GM08714 (cell line): ENCODE data around the gene ZBTB11.
"Not testable (repeated sequence)": the region's sequence is repeated elsewhere in the genome, so short reads cannot be mapped to it uniquely, and the experiment has no call there.

Source experiments
- H3K4me3 ChIP-seq: fragments of 200-500 bp; sonication (Bioruptor generic); 2 replicates; pipeline ENCODE4 v1.5.1; 2014; ENCODE audit warnings: mild to moderate bottlenecking, low read length, inconsistent platforms
- ZNF274 ChIP-seq: IDR thresholded peaks from 2 replicates; pipeline ENCODE4 v1.6.1; 2012; ENCODE audit warnings: mild to moderate bottlenecking, low read depth, low read length

The ZBTB11 gene

GRCh38 chr3:101643009-101643844, 33.7 kb downstream of the ZBTB11 start:
- H3K4me3 ChIP-seq = no peak overlapping the region
- TF ChIP-seq ZNF274 = no peak

DNA sequence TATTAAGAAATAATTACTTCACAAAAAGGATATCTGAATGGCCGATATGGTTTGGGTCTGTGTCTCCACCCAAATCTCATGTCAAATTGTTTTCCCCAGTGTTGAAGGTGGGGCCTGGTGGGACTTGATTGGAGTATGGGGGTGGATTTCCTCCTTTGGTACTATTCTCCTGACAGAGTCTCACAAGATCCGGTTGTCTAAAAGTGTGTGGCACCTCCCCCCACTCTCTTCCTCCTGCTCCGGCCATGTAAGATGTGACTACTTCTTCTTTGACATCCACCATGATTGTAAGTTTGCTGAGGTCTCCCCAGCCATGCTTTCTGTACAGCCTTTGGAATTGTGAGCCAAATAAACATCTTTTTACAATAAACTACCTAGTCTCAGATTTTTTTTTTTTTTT, 34.5 kb downstream of the ZBTB11 start:
- no peak for TF ChIP-seq ZNF274
- H3K4me3 ChIP-seq = no peak overlapping the region

DNA sequence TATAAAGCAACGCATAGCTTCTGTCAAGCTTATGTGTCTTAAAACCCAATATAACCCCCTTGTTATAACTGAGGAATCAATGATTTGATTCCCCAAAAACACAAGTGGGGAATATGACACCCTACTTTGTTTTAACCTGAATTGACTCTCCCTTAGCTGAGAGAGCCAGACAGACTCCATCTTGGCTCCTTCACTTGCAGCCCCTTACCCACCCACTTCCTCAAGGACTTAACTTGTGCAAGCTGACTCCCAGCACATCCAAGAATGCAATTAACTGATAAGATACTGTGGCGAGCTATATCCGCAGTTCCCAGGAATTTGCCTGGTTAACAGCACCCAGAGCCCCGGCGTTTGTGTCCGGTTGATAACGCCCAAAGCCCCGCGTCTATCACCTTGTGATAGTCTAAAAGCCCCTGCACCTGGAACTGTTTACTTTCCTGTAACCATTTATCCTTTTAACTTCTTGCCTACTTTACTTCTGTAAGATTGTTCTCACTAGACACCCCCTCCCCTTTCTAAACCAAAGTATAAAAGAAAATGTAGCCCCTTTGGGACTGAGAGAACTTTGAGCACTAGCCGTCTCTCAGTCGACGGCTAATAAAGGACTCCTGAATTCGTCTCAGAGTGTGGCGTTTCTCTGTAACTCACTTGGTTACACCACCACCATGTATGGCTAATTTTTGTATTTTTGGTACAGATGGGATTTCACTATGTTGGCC, 35.4 kb downstream of the ZBTB11 start:
- not testable (repeated sequence) for H3K4me3 ChIP-seq

DNA sequence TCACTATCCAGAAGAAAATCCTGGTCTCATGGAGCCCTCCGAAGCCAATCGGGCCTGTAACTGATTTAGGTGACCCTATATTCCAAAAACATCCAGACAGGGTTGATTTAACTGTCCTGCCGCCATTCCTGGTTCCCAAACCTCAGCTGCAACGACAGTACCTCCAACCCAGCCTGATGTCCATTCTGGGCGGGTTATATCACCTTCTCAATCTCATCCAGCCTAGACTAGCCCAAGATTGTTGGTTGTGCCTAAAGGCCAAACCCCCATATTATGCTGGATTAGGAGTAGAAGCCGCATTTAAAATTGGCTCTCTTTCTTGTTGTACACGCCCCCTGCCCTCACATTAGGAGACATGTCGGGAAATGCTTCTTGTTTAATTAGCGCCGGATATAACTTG, 36.7 kb downstream of the ZBTB11 start:
- no peak for TF ChIP-seq ZNF274
- H3K4me3 ChIP-seq = no peak overlapping the region

DNA sequence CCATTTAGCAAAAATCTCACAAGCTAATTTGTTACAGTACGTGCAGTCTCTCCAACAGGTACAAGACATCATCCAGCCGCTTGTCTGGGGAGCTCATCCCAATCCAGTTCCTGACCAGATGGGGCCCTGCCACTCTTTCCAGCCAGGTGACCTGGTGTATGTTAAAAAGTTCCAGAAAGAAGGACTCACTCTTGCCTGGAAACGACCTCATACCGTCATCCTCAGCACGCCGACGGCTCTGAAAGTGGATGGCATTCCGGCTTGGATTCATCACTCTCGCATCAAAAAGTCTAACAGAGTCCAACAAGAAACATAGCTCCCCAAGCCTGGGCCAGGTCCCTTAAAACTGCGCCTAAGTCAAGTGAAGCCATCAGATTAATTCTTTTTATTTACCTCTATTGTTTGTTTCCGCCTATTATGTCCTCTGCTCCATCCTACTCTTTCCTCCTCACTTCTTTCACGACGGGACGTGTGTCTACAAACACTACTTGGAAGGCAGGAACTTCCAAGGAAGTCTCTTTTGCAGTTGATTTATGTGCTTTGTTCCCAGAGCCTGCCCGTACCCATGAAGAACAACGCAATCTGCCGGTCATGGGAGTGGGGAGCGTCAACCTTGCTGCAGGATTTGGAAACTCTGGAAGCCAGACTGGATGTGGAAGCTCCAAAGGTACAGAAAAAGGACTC, 37.5 kb downstream of the ZBTB11 start:
- H3K4me3 ChIP-seq = no peak overlapping the region
- TF ChIP-seq ZNF274 = no peak

GRCh38 chr3:101638261-101638745, 38.6 kb downstream of the ZBTB11 start:
- H3K4me3 ChIP-seq = no peak overlapping the region
- TF ChIP-seq ZNF274 = no peak

- TF ChIP-seq ZNF274 = no peak
- no peak overlapping the region for H3K4me3 ChIP-seq
Measured at GRCh38 chr3:101637451-101637850, 39.5 kb downstream of the ZBTB11 start.

DNA sequence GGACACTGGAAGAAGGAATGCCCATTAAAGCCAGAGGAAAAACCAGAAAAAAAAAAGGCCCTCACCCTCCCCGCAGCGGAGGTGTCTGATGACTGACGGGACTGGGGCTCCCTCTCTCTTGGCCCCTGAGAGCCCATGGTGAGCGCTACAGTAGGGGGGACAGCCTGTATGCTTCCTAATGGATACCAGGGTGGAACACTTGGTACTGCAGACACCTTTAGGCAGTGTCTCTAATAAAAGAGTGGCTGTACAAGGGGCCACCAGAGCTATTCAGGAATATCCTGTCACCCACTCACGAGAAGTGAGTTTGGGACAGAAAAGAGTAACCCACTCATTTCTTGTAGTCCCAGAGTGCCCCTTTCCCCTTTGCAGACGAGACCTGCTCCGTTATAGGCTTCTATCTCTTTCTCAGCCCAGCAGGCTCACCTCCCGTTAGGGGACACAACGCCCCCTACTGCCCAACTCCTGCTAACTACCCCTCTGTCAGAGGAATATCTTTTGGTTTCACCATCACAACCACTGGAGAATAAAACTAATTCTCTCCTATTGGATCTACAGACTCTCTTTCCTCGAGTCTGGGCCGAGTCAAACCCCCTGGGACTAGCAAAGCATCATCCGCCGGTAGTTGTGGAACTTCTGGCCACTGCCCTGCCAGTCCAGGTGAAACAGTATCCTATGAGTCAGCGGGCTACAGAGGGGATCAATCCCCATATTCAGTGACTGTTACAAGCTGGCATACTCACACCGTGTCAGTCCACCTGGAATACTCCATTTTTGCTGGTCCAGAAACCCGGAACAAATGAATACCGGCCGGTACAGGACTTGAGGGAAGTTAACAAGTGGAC, 40.8 kb downstream of the ZBTB11 start:
- H3K4me3 ChIP-seq = no peak overlapping the region
- no peak for TF ChIP-seq ZNF274

DNA sequence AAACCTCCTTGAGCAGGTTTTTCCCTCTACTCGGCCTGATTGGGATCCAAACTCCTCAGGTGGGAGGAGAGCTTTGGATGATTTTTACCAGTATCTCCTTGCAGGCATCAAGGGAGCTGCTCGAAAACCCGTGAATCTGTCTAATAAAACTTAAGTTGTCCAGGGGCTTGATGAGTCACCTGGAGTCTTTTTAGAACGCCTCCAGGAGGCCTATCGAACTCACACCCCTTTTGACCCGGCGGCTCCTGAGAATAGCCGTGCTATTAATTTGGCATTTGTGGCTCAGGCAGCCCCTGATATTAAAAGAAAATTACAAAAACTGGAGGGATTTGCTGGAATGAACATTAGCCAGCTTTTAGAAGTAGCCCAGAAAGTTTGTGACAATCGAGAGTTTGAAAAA, 41.6 kb downstream of the ZBTB11 start:
- H3K4me3 ChIP-seq = no peak overlapping the region
- TF ChIP-seq ZNF274 = no peak

DNA sequence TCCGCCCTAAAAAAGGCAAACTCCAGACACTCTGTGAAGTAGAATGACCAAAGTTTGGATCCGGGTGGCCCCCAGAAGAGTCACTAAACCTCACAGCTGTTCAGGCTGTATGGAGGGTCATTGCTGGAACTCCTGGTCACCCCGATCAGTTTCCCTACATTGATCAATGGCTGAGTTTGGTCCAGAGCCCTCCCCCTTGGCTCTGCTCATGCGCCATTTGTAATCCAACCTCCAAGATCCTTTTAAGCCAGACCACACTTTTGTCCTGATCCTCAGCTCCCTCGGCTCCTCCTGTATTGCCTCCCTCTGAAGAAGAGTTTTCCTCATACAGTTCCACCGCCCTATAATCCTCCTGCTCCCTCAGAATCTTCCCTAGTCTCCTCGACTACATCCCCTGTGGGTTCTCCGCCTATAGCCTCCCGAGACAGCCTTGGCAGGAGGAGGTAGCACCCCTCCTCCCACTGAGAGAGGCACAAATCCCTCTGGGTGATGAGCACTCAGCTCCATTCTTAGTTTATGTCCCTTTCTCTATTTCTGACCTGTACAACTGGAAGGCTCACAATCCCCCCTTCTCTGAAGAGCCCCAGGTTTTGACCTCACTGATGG, 42.2 kb downstream of the ZBTB11 start:
- H3K4me3 ChIP-seq = no peak overlapping the region
- TF ChIP-seq ZNF274 = no peak

GRCh38 chr3:101633186-101633585, 43.7 kb downstream of the ZBTB11 start:
- TF ChIP-seq ZNF274 = no peak
- no peak overlapping the region for H3K4me3 ChIP-seq

- TF ChIP-seq ZNF274 = no peak
- no peak overlapping the region for H3K4me3 ChIP-seq
Measured at GRCh38 chr3:101632586-101632985, 44.3 kb downstream of the ZBTB11 start.

DNA sequence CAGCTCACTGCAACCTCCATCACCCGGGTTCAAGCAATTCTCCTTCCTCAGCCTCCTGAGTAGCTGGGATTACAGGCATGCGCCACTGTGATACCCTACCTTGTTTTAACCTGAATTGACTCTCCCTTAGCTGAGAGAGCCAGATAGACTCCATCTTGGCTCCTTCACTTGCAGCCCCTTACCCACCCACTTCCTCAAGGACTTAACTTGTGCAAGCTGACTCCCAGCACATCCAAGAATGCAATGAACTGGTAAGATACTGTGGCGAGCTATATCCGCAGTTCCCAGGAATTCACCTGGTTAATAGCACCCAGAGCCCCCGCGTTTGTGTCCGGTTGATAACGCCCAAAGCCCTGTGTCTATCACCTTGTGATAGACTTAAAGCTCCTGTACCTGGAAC, 45.0 kb downstream of the ZBTB11 start:
- H3K4me3 ChIP-seq = not testable (repeated sequence)
